ENCODE measurements around the gene RNASET2. TPM values are rescaled to one million over a fixed set of nuclear protein-coding genes. Genes with fewer than 3 reads are reported as not detected.

Gene RNASET2
- total and polyA plus RNA-seq, 8 donors: 25.2 to 61.4 (median 37.0) TPM

DNA sequence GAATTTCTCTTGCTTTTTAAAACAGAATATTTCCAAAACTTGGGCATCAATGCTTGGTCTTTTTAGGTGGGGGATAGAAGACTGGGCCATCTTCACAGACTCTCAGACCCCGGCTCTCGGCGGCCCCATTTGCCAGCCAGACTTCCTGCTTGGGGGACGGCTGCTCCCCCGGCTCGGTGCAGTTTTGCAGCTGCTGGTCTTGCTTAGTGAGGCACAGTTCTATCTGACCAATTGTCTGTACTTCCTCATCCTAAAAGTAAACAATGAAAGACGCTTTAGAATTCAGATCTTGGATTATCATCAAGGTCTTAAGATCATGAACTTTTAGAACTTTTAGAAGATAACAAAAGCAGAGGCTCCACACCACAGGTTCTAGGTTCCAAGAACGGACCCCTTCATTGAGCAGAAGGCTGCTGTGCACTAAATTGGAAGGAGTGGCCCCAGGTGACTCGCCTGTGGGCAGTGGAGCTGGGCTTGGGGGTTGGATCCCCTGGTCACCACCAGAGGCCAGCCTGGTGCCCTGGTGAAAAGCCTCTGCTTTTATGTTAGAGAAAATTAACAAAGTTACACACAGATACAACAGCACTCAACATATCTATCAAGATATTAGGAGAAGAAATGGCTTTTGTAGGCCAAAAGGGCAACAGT is 26.7 kb downstream of the RNASET2 start:
- ATAC-seq: no peak
- Histone ChIP-seq H3K4me3 (no peak overlapping the region), H3K4me1 (no peaks in the 10 kb centered on the region), H3K9me3 (no peaks in the 10 kb centered on the region), H3K27me3 (no peaks in the 10 kb centered on the region), H3K27ac (no peak overlapping the region), H3K36me3 (peaks cover 0 to 4% (median 3%) of the 10 kb centered on the region in 3 donors)
- no peak for DNase-seq
- TF ChIP-seq, protein P1, sequence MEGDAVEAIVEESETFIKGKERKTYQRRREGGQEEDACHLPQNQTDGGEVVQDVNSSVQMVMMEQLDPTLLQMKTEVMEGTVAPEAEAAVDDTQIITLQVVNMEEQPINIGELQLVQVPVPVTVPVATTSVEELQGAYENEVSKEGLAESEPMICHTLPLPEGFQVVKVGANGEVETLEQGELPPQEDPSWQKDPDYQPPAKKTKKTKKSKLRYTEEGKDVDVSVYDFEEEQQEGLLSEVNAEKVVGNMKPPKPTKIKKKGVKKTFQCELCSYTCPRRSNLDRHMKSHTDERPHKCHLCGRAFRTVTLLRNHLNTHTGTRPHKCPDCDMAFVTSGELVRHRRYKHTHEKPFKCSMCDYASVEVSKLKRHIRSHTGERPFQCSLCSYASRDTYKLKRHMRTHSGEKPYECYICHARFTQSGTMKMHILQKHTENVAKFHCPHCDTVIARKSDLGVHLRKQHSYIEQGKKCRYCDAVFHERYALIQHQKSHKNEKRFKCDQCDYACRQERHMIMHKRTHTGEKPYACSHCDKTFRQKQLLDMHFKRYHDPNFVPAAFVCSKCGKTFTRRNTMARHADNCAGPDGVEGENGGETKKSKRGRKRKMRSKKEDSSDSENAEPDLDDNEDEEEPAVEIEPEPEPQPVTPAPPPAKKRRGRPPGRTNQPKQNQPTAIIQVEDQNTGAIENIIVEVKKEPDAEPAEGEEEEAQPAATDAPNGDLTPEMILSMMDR (IDR thresholded peaks at IDR 0.05): no peak
- intact Hi-C loops (cut with DNase I): no loop called here
- 73 to 83% methylated on average over 9 of the region's 9 CpGs for WGBS, 2 donors
- FAIRE-seq: no peak

DNA sequence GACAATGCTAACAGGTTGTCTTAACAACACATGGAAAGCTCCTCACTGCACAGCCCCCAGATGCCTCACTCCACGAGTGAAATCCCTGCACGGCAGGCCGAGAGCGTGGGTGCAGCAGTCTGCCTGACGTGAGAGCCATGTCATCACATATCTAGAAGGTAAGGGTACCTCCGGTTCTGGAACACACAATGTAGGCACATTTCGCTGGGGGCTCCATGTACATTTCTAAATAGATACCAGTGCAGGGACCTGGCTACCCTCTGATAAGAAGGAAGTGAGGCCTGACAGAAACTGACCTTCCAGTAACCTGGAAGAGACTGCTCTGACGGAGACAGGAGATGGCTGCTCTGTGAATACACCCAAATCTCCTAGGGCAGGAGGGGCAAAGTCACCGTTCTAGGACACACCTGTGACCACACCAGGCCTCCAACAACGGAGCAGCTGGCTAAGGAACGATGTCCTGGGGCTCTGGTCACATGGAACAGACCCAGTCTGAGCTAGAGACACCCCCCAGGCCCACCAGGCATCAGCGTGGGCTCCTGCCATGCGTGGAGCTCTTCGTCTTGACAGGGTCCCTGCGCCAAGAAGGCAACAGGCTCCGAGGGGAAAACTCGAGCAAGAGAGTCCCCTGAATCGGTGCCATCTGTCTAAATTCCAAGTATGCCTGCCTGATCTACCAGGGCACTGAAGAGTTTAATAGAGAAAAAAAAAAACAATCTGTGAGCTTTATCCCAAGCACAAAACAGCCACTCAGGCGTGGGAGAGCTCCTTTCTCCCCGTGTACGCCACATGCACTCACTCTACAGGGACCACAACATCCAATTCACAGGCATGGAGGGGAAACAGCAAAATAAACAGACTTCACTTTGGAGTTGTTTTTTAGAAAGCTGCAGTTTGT is 27.5 kb downstream of the RNASET2 start:
- H3K4me3 ChIP-seq: no peak overlapping the region
- no peak overlapping the region for H3K27ac ChIP-seq
- no peaks in the 10 kb centered on the region for H3K4me1 ChIP-seq
- 87 to 88% methylated on average over 21 of the region's 21 CpGs for WGBS, 2 donors
- no peaks in the 10 kb centered on the region for H3K9me3 ChIP-seq
- intact Hi-C loops (cut with DNase I): no loop called here
- FAIRE-seq (no peak), DNase-seq (no peak), ATAC-seq (no peak)
- H3K36me3 ChIP-seq: peaks cover 0 to 4% (median 3%) of the 10 kb centered on the region in 3 donors
- H3K27me3 ChIP-seq: no peaks in the 10 kb centered on the region
- TF ChIP-seq, protein P1 (IDR thresholded peaks at IDR 0.05): no peak

DNA sequence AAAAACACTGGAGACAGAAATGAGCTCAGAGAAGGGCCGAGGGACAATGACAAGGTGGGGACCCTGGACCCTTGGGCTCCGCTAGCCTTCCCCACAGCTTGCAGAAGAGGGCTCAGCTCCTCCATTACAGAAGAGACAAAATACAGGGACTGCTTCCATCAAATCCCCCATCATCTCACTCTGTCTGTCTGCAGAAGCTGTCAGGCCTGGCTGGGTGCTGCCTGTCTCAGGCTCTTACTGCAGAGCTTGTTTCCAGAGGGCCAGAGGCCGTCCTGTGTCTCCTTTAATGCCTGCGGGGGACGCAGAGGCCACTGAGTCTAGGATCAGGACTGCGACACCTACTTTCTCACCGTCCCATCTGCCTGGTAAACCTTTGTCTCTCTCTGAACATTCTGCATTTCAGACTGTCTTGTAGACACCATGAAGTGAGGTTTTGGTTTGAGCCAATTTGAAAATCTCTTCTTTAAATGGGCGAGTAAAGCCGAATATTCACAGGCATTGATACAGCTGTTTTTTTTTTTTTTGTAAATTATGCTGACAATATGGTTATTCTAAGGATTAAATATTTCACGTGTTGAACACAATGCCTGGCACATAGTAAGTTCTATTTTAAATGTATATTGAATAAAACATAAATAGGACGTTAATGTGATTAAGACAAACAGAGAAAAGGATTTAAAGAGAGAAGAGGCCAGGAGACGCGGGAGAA is 28.3 kb downstream of the RNASET2 start:
- no peak for FAIRE-seq
- no peaks in the 10 kb centered on the region for H3K27me3 ChIP-seq
- no peak overlapping the region for H3K27ac ChIP-seq
- TF ChIP-seq, protein P1 (IDR thresholded peaks at IDR 0.05): no peak
- no peak for ATAC-seq
- peaks cover 0 to 4% (median 3%) of the 10 kb centered on the region in 3 donors for H3K36me3 ChIP-seq
- no peak for DNase-seq
- intact Hi-C loops (cut with DNase I): no loop called here
- H3K9me3 ChIP-seq: no peaks in the 10 kb centered on the region
- 85 to 87% methylated on average over 13 of the region's 13 CpGs for WGBS, 2 donors
- no peak overlapping the region for H3K4me3 ChIP-seq
- no peaks in the 10 kb centered on the region for H3K4me1 ChIP-seq

DNA sequence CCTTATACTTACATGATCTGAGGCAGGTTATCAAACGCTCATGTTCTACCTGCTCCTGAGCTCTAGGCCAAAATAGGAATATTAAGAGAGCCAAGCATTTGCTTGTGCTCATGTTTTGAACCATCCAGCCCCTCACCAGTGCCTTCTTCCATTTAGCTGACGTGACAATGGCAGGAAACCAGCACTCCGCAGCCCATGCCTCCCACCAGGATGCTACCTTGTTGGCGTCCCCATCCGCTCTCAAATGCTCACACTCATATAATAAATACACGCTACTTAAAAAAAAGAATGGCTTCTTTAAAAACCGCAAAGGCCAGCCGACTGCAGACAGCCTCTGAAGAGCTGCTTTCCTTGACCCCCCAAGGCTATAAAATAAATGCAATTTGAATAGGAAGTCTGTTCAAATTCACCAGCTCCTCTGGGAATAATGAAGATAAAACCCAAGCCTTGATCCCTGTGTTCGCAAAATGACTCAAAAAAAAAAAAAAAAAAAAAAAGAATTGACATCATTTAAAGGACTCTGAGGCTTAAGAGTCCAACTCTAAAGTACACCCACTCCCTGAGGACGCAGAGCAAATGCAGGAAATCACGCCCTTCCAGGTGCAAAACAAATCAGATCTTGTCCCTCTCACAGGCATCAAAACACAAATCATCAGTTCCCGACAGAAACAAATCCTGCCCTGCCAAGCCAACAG is 29.0 kb downstream of the RNASET2 start:
- intact Hi-C loops (cut with DNase I): no loop called here
- H3K4me1 ChIP-seq: no peaks in the 10 kb centered on the region
- TF ChIP-seq, protein P1 (IDR thresholded peaks at IDR 0.05): no peak
- ATAC-seq (no peak), FAIRE-seq (no peak), DNase-seq (no peak)
- H3K9me3 ChIP-seq: no peaks in the 10 kb centered on the region
- 87 to 94% methylated on average over 12 of the region's 12 CpGs for WGBS, 2 donors
- no peaks in the 10 kb centered on the region for H3K27me3 ChIP-seq
- no peak overlapping the region for H3K4me3 ChIP-seq
- H3K36me3 ChIP-seq: peaks cover 0 to 4% (median 3%) of the 10 kb centered on the region in 3 donors
- H3K27ac ChIP-seq: no peak overlapping the region

All from pancreas (tissue), 10 donors.